ENCODE measurements around the gene TIE1. TPM values are rescaled to one million over a fixed set of nuclear protein-coding genes. Genes with fewer than 3 reads are reported as not detected.

TIE1 gene
- total RNA-seq, 1 experiment from 2014 or later, result not detected

GRCh38 chr1:43352351-43352705 is 51.5 kb downstream of the TIE1 start:
- H3K4me3 Mint-ChIP-seq (ENCODE audit: unreplicated experiment), result no peak overlapping the region
- TF ChIP-seq, protein P1, sequence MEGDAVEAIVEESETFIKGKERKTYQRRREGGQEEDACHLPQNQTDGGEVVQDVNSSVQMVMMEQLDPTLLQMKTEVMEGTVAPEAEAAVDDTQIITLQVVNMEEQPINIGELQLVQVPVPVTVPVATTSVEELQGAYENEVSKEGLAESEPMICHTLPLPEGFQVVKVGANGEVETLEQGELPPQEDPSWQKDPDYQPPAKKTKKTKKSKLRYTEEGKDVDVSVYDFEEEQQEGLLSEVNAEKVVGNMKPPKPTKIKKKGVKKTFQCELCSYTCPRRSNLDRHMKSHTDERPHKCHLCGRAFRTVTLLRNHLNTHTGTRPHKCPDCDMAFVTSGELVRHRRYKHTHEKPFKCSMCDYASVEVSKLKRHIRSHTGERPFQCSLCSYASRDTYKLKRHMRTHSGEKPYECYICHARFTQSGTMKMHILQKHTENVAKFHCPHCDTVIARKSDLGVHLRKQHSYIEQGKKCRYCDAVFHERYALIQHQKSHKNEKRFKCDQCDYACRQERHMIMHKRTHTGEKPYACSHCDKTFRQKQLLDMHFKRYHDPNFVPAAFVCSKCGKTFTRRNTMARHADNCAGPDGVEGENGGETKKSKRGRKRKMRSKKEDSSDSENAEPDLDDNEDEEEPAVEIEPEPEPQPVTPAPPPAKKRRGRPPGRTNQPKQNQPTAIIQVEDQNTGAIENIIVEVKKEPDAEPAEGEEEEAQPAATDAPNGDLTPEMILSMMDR (IDR thresholded peaks at IDR 0.05; ENCODE audit: insufficient read depth in 1 of 2, low read depth in 1 of 2, low read length in 1 of 2, severe bottlenecking in 1 of 2, unreplicated experiment in 1 of 2), result no peak
- CTCF ChIA-PET, result no interaction called here
- Histone ChIP-seq H3K4me3 (ENCODE audit: low read depth, low read length) (no peak overlapping the region), H3K27me3 (replicated peaks; ENCODE audit: control insufficient read depth, insufficient read depth, low read length) (no peaks in the 10 kb centered on the region), H3K4me1 (no peaks in the 10 kb centered on the region; the same call in 1 of the 2 replicates), H3K36me3 (ENCODE audit: control insufficient read depth, insufficient read depth, low read length) (no peaks in the 10 kb centered on the region), H3K9me3 (no peaks in the 10 kb centered on the region)
- intact Hi-C loops (cut with micrococcal nuclease; ENCODE audit: unreplicated experiment), result no loop called here
- H3K27ac Mint-ChIP-seq (ENCODE audit: unreplicated experiment), result no peak overlapping the region
- H3K9me3 Mint-ChIP-seq (ENCODE audit: unreplicated experiment), result no peaks in the 10 kb centered on the region
- no peak for DNase-seq
- POLR2A ChIA-PET, result no interaction called here
- H3K36me3 Mint-ChIP-seq (ENCODE audit: insufficient read depth, unreplicated experiment), result peaks cover 14% of the 10 kb centered on the region
- no peaks in the 10 kb centered on the region for H3K27me3 Mint-ChIP-seq (ENCODE audit: insufficient read depth, unreplicated experiment)
- H3K4me1 Mint-ChIP-seq (ENCODE audit: low read depth, unreplicated experiment), result peaks cover 19% of the 10 kb centered on the region
- BruUV-seq (replicated peaks), result no TSS peak

DNA sequence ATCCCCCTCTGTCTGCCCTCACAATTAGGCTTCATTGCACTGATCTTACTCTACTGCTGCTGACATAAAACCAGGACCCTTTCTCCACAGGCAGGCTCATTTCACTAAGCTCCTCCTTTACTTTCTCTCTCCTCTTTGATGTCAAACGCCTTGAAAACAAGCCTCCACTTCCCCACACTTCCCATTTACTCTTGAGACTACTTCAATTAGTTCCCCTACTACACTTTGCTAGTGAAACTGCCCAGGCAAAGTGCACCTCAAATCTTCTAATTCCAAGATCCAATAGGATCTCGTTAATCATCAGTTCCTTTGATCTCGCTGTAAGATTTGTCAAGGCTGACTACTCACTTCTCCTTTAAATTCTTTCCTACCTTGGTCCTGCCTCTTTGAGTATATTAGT is 52.1 kb downstream of the TIE1 start:
- intact Hi-C loops (cut with micrococcal nuclease; ENCODE audit: unreplicated experiment), result no loop called here
- no peak overlapping the region for H3K4me3 ChIP-seq (ENCODE audit: low read depth, low read length)
- DNase-seq, result no peak
- Mint-ChIP-seq H3K9me3 (ENCODE audit: unreplicated experiment) (no peaks in the 10 kb centered on the region), H3K4me3 (ENCODE audit: unreplicated experiment) (no peak overlapping the region), H3K27me3 (ENCODE audit: insufficient read depth, unreplicated experiment) (no peaks in the 10 kb centered on the region), H3K27ac (ENCODE audit: unreplicated experiment) (no peak overlapping the region), H3K4me1 (ENCODE audit: low read depth, unreplicated experiment) (peaks cover 14% of the 10 kb centered on the region), H3K36me3 (ENCODE audit: insufficient read depth, unreplicated experiment) (peaks cover 14% of the 10 kb centered on the region)
- H3K36me3 ChIP-seq (ENCODE audit: control insufficient read depth, insufficient read depth, low read length), result no peaks in the 10 kb centered on the region
- H3K9me3 ChIP-seq, result no peaks in the 10 kb centered on the region
- no peaks in the 10 kb centered on the region for H3K27me3 ChIP-seq (replicated peaks; ENCODE audit: control insufficient read depth, insufficient read depth, low read length)
- ChIA-PET CTCF (no interaction called here), POLR2A (no interaction called here)
- BruUV-seq (replicated peaks), result no TSS peak
- no peaks in the 10 kb centered on the region; the same call in 1 of the 2 replicates for H3K4me1 ChIP-seq
- TF ChIP-seq, protein P1 (IDR thresholded peaks at IDR 0.05; ENCODE audit: insufficient read depth in 1 of 2, low read depth in 1 of 2, low read length in 1 of 2, severe bottlenecking in 1 of 2, unreplicated experiment in 1 of 2), result no peak

DNA sequence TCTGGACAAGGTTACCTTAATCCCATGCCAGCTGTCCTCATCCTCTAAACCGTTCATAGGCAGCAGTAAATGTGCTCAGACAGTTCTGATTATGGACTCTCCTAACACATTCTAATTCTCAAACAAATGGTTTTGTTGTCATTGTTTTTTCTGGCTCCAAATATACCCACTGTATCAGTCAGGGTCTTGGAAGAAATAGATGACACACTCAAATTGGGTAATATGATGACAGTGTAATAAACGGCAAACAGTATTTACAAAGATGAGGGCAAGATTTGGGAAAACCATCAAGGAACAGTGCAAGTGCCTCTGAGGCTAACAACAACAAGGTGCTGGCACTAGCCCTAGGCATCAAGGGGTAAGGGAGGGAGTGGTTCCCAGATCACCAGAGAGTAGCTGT is 53.7 kb downstream of the TIE1 start:
- H3K27ac Mint-ChIP-seq (ENCODE audit: unreplicated experiment), result no peak overlapping the region
- no peaks in the 10 kb centered on the region for H3K9me3 ChIP-seq
- ChIA-PET CTCF (no interaction called here), POLR2A (no interaction called here)
- no peaks in the 10 kb centered on the region for H3K4me1 ChIP-seq
- no peaks in the 10 kb centered on the region for H3K9me3 Mint-ChIP-seq (ENCODE audit: unreplicated experiment)
- H3K27me3 ChIP-seq (replicated peaks; ENCODE audit: control insufficient read depth, insufficient read depth, low read length), result no peaks in the 10 kb centered on the region
- no peak for DNase-seq
- BruUV-seq (replicated peaks), result no TSS peak
- H3K27me3 Mint-ChIP-seq (ENCODE audit: insufficient read depth, unreplicated experiment), result no peaks in the 10 kb centered on the region
- H3K36me3 ChIP-seq (ENCODE audit: control insufficient read depth, insufficient read depth, low read length), result no peaks in the 10 kb centered on the region
- H3K4me3 ChIP-seq (ENCODE audit: low read depth, low read length), result no peak overlapping the region
- no peak overlapping the region for H3K4me3 Mint-ChIP-seq (ENCODE audit: unreplicated experiment)
- H3K36me3 Mint-ChIP-seq (ENCODE audit: insufficient read depth, unreplicated experiment), result peaks cover 12% of the 10 kb centered on the region
- TF ChIP-seq, protein P1 (IDR thresholded peaks at IDR 0.05; ENCODE audit: insufficient read depth in 1 of 2, low read depth in 1 of 2, low read length in 1 of 2, severe bottlenecking in 1 of 2, unreplicated experiment in 1 of 2), result no peak
- intact Hi-C loops (cut with micrococcal nuclease; ENCODE audit: unreplicated experiment), result no loop called here
- H3K4me1 Mint-ChIP-seq (ENCODE audit: low read depth, unreplicated experiment), result peaks cover 8% of the 10 kb centered on the region
